Astrocyte (in vitro differentiated cells and primary cell): Measurements from ENCODE around the gene LRRC61. TPM values are rescaled to one million over a fixed set of nuclear protein-coding genes. Genes with fewer than 3 reads are reported as not detected.
A peak's percentile ranks its signal among the peaks of the same experiment; 100 is the strongest.

ENCODE experiments used
- DNase-seq: peaks from one replicate; pipeline ENCODE4 v3.0.0-alpha.2; 2010; ENCODE audit warnings: low read depth
- FAIRE-seq: peaks from 2 replicates; lab custom pipeline; 2011; peaks lifted over from hg19 to GRCh38; lab: Jason Lieb, UNC
- H2AFZ ChIP-seq: 2 replicates; pipeline ENCODE4 v1.6.0; 2012; ENCODE audit warnings: low read depth, low read length, inconsistent platforms
- H3K27ac ChIP-seq: 2 replicates; pipeline ENCODE4 v1.5.1; 2011; ENCODE audit warnings: low read depth, low read length, inconsistent platforms
- H3K27me3 ChIP-seq: 2 replicates; pipeline ENCODE4 v1.6.0; 2011; ENCODE audit warnings: low read length, inconsistent platforms; ENCODE audit not compliant: insufficient read depth
- H3K36me3 ChIP-seq: 2 replicates; pipeline ENCODE4 v1.5.1; 2011; ENCODE audit warnings: low read length, inconsistent platforms; ENCODE audit not compliant: insufficient read depth
- H3K4me1 ChIP-seq: 2 replicates; pipeline ENCODE4 v1.5.1; 2011; ENCODE audit warnings: low read length, inconsistent platforms; ENCODE audit not compliant: insufficient read depth
- H3K4me2 ChIP-seq: 2 replicates; pipeline ENCODE4 v1.6.0; 2012; ENCODE audit warnings: low read length, inconsistent platforms
- H3K4me3 ChIP-seq: 2 replicates; pipeline ENCODE4 v1.5.1; 2011; ENCODE audit warnings: low read depth, mild to moderate bottlenecking, low read length, inconsistent platforms; ENCODE audit not compliant: insufficient read depth
- H3K79me2 ChIP-seq: 2 replicates; pipeline ENCODE4 v1.6.0; 2012; ENCODE audit warnings: mild to moderate bottlenecking, low read length, inconsistent platforms; ENCODE audit not compliant: insufficient read depth
- H3K9ac ChIP-seq: 2 replicates; pipeline ENCODE4 v1.6.0; 2012; ENCODE audit warnings: mild to moderate bottlenecking, low read length, inconsistent platforms
- H3K9me3 ChIP-seq: 2 replicates; pipeline ENCODE4 v1.5.1; 2012; ENCODE audit warnings: low read depth, mild to moderate bottlenecking, low read length, inconsistent platforms; ENCODE audit not compliant: insufficient read depth
- H4K20me1 ChIP-seq: 2 replicates; pipeline ENCODE4 v1.6.0; 2012; ENCODE audit warnings: low read length, inconsistent platforms; ENCODE audit not compliant: insufficient read depth
- H3K27ac Mint-ChIP-seq: one replicate; pipeline ENCODE4 v1.8.0; 2021; ENCODE audit warnings: mild to moderate bottlenecking, mixed read lengths; ENCODE audit not compliant: unreplicated experiment
- H3K27me3 Mint-ChIP-seq: one replicate; pipeline ENCODE4 v1.8.0; 2021; ENCODE audit warnings: low read depth, mixed read lengths; ENCODE audit not compliant: unreplicated experiment
- H3K36me3 Mint-ChIP-seq: one replicate; pipeline ENCODE4 v1.8.0; 2021; ENCODE audit warnings: low read depth, mixed read lengths; ENCODE audit not compliant: unreplicated experiment
- H3K4me1 Mint-ChIP-seq: one replicate; pipeline ENCODE4 v1.8.0; 2021; ENCODE audit warnings: low read depth, mixed read lengths; ENCODE audit not compliant: unreplicated experiment
- H3K4me3 Mint-ChIP-seq: one replicate; pipeline ENCODE4 v1.8.0; 2021; ENCODE audit warnings: mild to moderate bottlenecking, moderate library complexity, mixed read lengths; ENCODE audit not compliant: unreplicated experiment
- H3K9me3 Mint-ChIP-seq: one replicate; pipeline ENCODE4 v1.8.0; 2021; ENCODE audit warnings: mild to moderate bottlenecking, mixed read lengths; ENCODE audit not compliant: unreplicated experiment
- CTCF ChIP-seq: IDR thresholded peaks from 2 replicates; pipeline ENCODE4 v1.5.1; 2011; ENCODE audit warnings: low read depth, mild to moderate bottlenecking, inconsistent platforms, low read length, moderate library complexity; ENCODE audit not compliant: insufficient read depth
- EZH2 ChIP-seq: IDR thresholded peaks from 2 replicates; pipeline ENCODE4 v1.6.1; 2012; ENCODE audit warnings: mild to moderate bottlenecking, low read length, inconsistent platforms; ENCODE audit not compliant: insufficient read depth
- total RNA-seq: library from RNA; stranded (reverse); gene quantifications from 2 replicates; pipeline ENCODE4 v1.2.1, GENCODE V29; 2021

The LRRC61 gene
- total RNA-seq, 1 donor from 2014 or later: 0.45 TPM

GRCh38 chr7:150382123-150382843 is 59.1 kb downstream of the LRRC61 start:
- Histone ChIP-seq H3K27me3 (no peaks in the 10 kb centered on the region), H3K9ac (no peak overlapping the region), H2AFZ (no peak overlapping the region), H3K79me2 (peaks cover 46% of the 10 kb centered on the region), H3K27ac (no peak overlapping the region), H3K4me1 (peaks cover 12% of the 10 kb centered on the region), H3K4me3 (no peak overlapping the region), H3K9me3 (no peaks in the 10 kb centered on the region), H3K36me3 (no peaks in the 10 kb centered on the region), H4K20me1 (peaks cover 56% of the 10 kb centered on the region), H3K4me2 (no peak overlapping the region)
- Mint-ChIP-seq H3K4me1 (peaks cover 32% of the 10 kb centered on the region), H3K4me3 (no peak overlapping the region), H3K36me3 (no peaks in the 10 kb centered on the region), H3K27me3 (no peaks in the 10 kb centered on the region), H3K27ac (no peak overlapping the region), H3K9me3 (no peaks in the 10 kb centered on the region)
- TF ChIP-seq EZH2 (no peak), CTCF (no peak)
- no peak for FAIRE-seq
- DNase-seq: no peak

- Mint-ChIP-seq H3K27me3 (no peaks in the 10 kb centered on the region), H3K36me3 (no peaks in the 10 kb centered on the region), H3K27ac (no peak overlapping the region), H3K4me3 (peak overlapping the region; percentile 54), H3K9me3 (no peaks in the 10 kb centered on the region), H3K4me1 (peaks cover 26% of the 10 kb centered on the region)
- Histone ChIP-seq H3K9me3 (no peaks in the 10 kb centered on the region), H2AFZ (no peak overlapping the region), H3K79me2 (peaks cover 46% of the 10 kb centered on the region), H3K36me3 (no peaks in the 10 kb centered on the region), H3K4me2 (no peak overlapping the region), H3K4me1 (peaks cover 12% of the 10 kb centered on the region), H3K27ac (no peak overlapping the region), H3K4me3 (no peak overlapping the region), H3K9ac (no peak overlapping the region), H3K27me3 (no peaks in the 10 kb centered on the region), H4K20me1 (peaks cover 56% of the 10 kb centered on the region)
- FAIRE-seq (no peak), DNase-seq (no peak)
- TF ChIP-seq CTCF (no peak), EZH2 (no peak)
Observed at GRCh38 chr7:150382844-150383225, 59.7 kb downstream of the LRRC61 start.

GRCh38 chr7:150383710-150384397 is 60.7 kb downstream of the LRRC61 start:
- H3K27ac Mint-ChIP-seq: no peak overlapping the region
- TF ChIP-seq EZH2: no peak
- no peak for TF ChIP-seq CTCF
- Histone ChIP-seq H3K4me3 (no peak overlapping the region), H2AFZ (no peak overlapping the region), H3K9me3 (no peaks in the 10 kb centered on the region), H3K4me1 (peaks cover 4% of the 10 kb centered on the region), H3K36me3 (no peaks in the 10 kb centered on the region), H3K9ac (no peak overlapping the region), H3K27me3 (no peaks in the 10 kb centered on the region), H3K4me2 (no peak overlapping the region), H3K79me2 (peaks cover 46% of the 10 kb centered on the region), H4K20me1 (peaks cover 56% of the 10 kb centered on the region), H3K27ac (no peak overlapping the region)
- H3K4me1 Mint-ChIP-seq: peaks cover 26% of the 10 kb centered on the region
- H3K36me3 Mint-ChIP-seq: no peaks in the 10 kb centered on the region
- no peaks in the 10 kb centered on the region for H3K9me3 Mint-ChIP-seq
- H3K27me3 Mint-ChIP-seq: no peaks in the 10 kb centered on the region
- H3K4me3 Mint-ChIP-seq: no peak overlapping the region
- DNase-seq (no peak), FAIRE-seq (no peak)
